HCT116 (cell line): ENCODE measurements around the gene HOXB3. TPM values are rescaled to one million over a fixed set of nuclear protein-coding genes. Genes with fewer than 3 reads are reported as not detected.

Experiments used
- ATAC-seq: fragments of 200-7000 bp; cut with Tn5 transposase; 2 replicates; pipeline ENCODE4 v1.9.1; 2020; ENCODE audit warnings: mild to moderate bottlenecking, moderate library complexity
- BruUV-seq: library from RNA; stranded (reverse); fragments of 400-500 nt; replicated peaks from 2 replicates; lab custom pipeline; 2021; lab: Mats Ljungman, UMichigan
- CTCF ChIA-PET: fragments of 300-600 bp; sonication (Branson Sonifier 250); formaldehyde crosslinking; loops from one replicate; lab custom pipeline; 2021; ENCODE audit warnings: antibody characterized with exemption; lab: Charles Lee
- POLR2A ChIA-PET: fragments of 300-600, 350-600 bp; sonication (Branson Sonifier 250); formaldehyde crosslinking; loops from one replicate; lab custom pipeline; 2021; ENCODE audit warnings: antibody characterized with exemption; lab: Charles Lee
- RAD21 ChIA-PET, 2 experiments: fragments of 300-600 bp; sonication (Branson Sonifier 250); formaldehyde crosslinking; loops; one replicate each; lab custom pipeline; 2023; ENCODE audit warnings: low total read pairs in 2 of 2; ENCODE audit not compliant: uncharacterized antibody in 2 of 2, unreplicated experiment in 2 of 2, low non-redundant PET in 1 of 2; lab: Charles Lee
- DNase-seq: peaks from one replicate; pipeline ENCODE4 v3.0.0-alpha.2; 2010; ENCODE audit warnings: low read depth, low spot score
- H2AFZ ChIP-seq: fragments of 200-600 bp; shearing (Covaris generic), sonication (generic); 2 replicates; pipeline ENCODE4 v1.6.1; 2017; ENCODE audit warnings: low read depth, mixed run types, mixed read lengths, antibody characterized with exemption, low read length; ENCODE audit not compliant: poor library complexity, severe bottlenecking
- H3K27ac ChIP-seq: 2 replicates; pipeline ENCODE4 v1.5.1; 2012; ENCODE audit warnings: low read depth, low read length
- H3K27me3 ChIP-seq: fragments of 200-600 bp; sonication (generic); 2 replicates; pipeline ENCODE4 v1.6.1; 2016; ENCODE audit warnings: mixed run types, low read length, mixed read lengths; ENCODE audit not compliant: insufficient read depth
- H3K36me3 ChIP-seq, 2 experiments: fragments of 200-500 bp in 1 of 2; fragments of 200-600 bp in 1 of 2; sonication (Bioruptor generic) in 1 of 2; sonication (generic) in 1 of 2; 2 replicates each; pipeline versions ENCODE4 v1.5.1 to v1.6.1; 2014 to 2016; ENCODE audit warnings: low read length in 2 of 2, inconsistent platforms in 1 of 2, mixed read lengths in 1 of 2, mixed run types in 1 of 2; ENCODE audit not compliant: insufficient read depth in 2 of 2, control insufficient read depth in 1 of 2
- H3K4me1 ChIP-seq, 2 experiments: fragments of 200-600 bp in 1 of 2; sonication (generic) in 1 of 2; 2 replicates each; pipeline versions ENCODE4 v1.5.1 to v1.6.1; 2012 to 2017; ENCODE audit warnings: low read length in 2 of 2, inconsistent platforms in 1 of 2, mild to moderate bottlenecking in 1 of 2, mixed read lengths in 1 of 2, mixed run types in 1 of 2, moderate library complexity in 1 of 2; ENCODE audit not compliant: insufficient read depth in 2 of 2, control insufficient read depth in 1 of 2
- H3K4me2 ChIP-seq: fragments of 200-600 bp; sonication (generic); 2 replicates; pipeline ENCODE4 v1.6.1; 2017; ENCODE audit warnings: mixed run types, low read length, mixed read lengths
- H3K4me3 ChIP-seq, 2 experiments: fragments of 200-600 bp in 1 of 2; sonication (generic) in 1 of 2; replicated peaks in 1 of 2; 2 replicates each; pipeline ENCODE4 v1.5.1; 2011 to 2016; ENCODE audit warnings: low read length in 2 of 2, control low read depth in 1 of 2, low read depth in 1 of 2, mild to moderate bottlenecking in 1 of 2, mixed read lengths in 1 of 2, mixed run types in 1 of 2
- H3K79me2 ChIP-seq: fragments of 200-600 bp; sonication (generic); 2 replicates; pipeline ENCODE4 v1.6.1; 2017; ENCODE audit warnings: mild to moderate bottlenecking, mixed run types, low read length, moderate library complexity, mixed read lengths; ENCODE audit not compliant: insufficient read depth
- H3K9ac ChIP-seq: fragments of 200-600 bp; sonication (generic); 2 replicates; pipeline ENCODE4 v1.6.1; 2016; ENCODE audit warnings: low read length, mixed read lengths
- H3K9me2 ChIP-seq: fragments of 200-600 bp; sonication (generic), shearing (Covaris generic); 2 replicates; pipeline ENCODE4 v1.6.1; 2017; ENCODE audit warnings: mixed run types, mild to moderate bottlenecking, moderate library complexity; ENCODE audit not compliant: insufficient read depth
- H3K9me3 ChIP-seq, 2 experiments: fragments of 200-500 bp in 1 of 2; fragments of 200-600 bp in 1 of 2; sonication (Bioruptor generic) in 1 of 2; sonication (generic) in 1 of 2; 2 replicates each; pipeline ENCODE4 v1.6.1; 2014 to 2017; ENCODE audit warnings: low read length in 2 of 2, mixed read lengths in 2 of 2, inconsistent platforms in 1 of 2, low read depth in 1 of 2, mild to moderate bottlenecking in 1 of 2, mixed run types in 1 of 2, moderate library complexity in 1 of 2; ENCODE audit not compliant: control insufficient read depth in 1 of 2, insufficient read depth in 1 of 2
- H4K20me1 ChIP-seq: fragments of 200-600 bp; sonication (generic), shearing (Covaris generic); 2 replicates; pipeline ENCODE4 v1.6.1; 2017; ENCODE audit warnings: mixed run types, mild to moderate bottlenecking, moderate library complexity; ENCODE audit not compliant: insufficient read depth
- ATF3 ChIP-seq: IDR thresholded peaks from 2 replicates; pipeline ENCODE4 v1.6.1; 2012
- EGR1 ChIP-seq: IDR thresholded peaks from 2 replicates; pipeline ENCODE4 v1.6.1; 2012; ENCODE audit warnings: low read depth
- EZH2phosphoT487 ChIP-seq: fragments of 200-600 bp; IDR thresholded peaks from 2 replicates; pipeline ENCODE4 v1.6.1; 2018; ENCODE audit warnings: antibody characterized with exemption, borderline replicate concordance
- POLR2A ChIP-seq: IDR thresholded peaks from 2 replicates; pipeline ENCODE4 v1.7.0; 2011; ENCODE audit warnings: borderline replicate concordance; ENCODE audit not compliant: insufficient read depth, insufficient read length; ENCODE audit errors: extremely low read depth
- POLR2AphosphoS5 ChIP-seq: IDR thresholded peaks from 2 replicates; pipeline ENCODE4 v1.6.1; 2011; ENCODE audit warnings: mild to moderate bottlenecking, low read depth, low read length, moderate library complexity
- SIN3A ChIP-seq: IDR thresholded peaks from 2 replicates; pipeline ENCODE4 v1.6.1; 2012; ENCODE audit warnings: low read depth
- TCF7L2 ChIP-seq: IDR thresholded peaks from 2 replicates; pipeline ENCODE4 v1.7.0; 2011; ENCODE audit warnings: borderline replicate concordance, inconsistent platforms; ENCODE audit not compliant: insufficient read depth, insufficient read length; ENCODE audit errors: extremely low read depth
- ZNF274 ChIP-seq: fragments of 200-500 bp; sonication (Bioruptor generic); IDR thresholded peaks from 2 replicates; pipeline ENCODE4 v1.6.1; 2014; ENCODE audit warnings: mild to moderate bottlenecking, low read depth, low read length, inconsistent platforms
- intact Hi-C: fragments of 100-400 bp; cut with micrococcal nuclease; formaldehyde crosslinking; loops from 2 replicates; pipeline ENCODE4 v1.10.0; 2022
- total RNA-seq: library from RNA; stranded (reverse); gene quantifications from one replicate; pipeline ENCODE4 v1.2.1, GENCODE V29; 2021; ENCODE audit not compliant: unreplicated experiment
- TF ChIP-seq, protein P1 (sequence below), 3 experiments: fragments of 200-600 bp in 1 of 3; sonication (generic) in 1 of 3; IDR thresholded peaks in 2 of 3; conservative IDR thresholded peaks in 1 of 3; 2 replicates each; pipeline ENCODE4 v1.5.1; 2012 to 2017; ENCODE audit warnings: low read depth in 2 of 3, low read length in 2 of 3, antibody characterized with exemption in 1 of 3, borderline replicate concordance in 1 of 3, control low read depth in 1 of 3, mild to moderate bottlenecking in 1 of 3, mixed read lengths in 1 of 3, mixed run types in 1 of 3, moderate library complexity in 1 of 3; ENCODE audit not compliant: insufficient read depth in 1 of 3
- TF ChIP-seq, protein P2 (sequence below): IDR thresholded peaks from 2 replicates; pipeline ENCODE4 v1.6.1; 2011; ENCODE audit warnings: mild to moderate bottlenecking, low read length, moderate library complexity; ENCODE audit not compliant: insufficient replicate concordance; ENCODE audit errors: extremely low read depth
- TF ChIP-seq, protein P3 (sequence below): IDR thresholded peaks from 2 replicates; pipeline ENCODE4 v1.6.1; 2012; ENCODE audit warnings: low read depth

Gene HOXB3
- total RNA-seq, 1 experiment from 2014 or later: 19.8 TPM

GRCh38 chr17:48588528-48588927, 1.5 kb downstream of the HOXB3 start:
- no peak for ATAC-seq
- H4K20me1 ChIP-seq: no peaks in the 10 kb centered on the region
- TF ChIP-seq POLR2A: no peak
- no peak for TF ChIP-seq TCF7L2
- TF ChIP-seq, protein P1, sequence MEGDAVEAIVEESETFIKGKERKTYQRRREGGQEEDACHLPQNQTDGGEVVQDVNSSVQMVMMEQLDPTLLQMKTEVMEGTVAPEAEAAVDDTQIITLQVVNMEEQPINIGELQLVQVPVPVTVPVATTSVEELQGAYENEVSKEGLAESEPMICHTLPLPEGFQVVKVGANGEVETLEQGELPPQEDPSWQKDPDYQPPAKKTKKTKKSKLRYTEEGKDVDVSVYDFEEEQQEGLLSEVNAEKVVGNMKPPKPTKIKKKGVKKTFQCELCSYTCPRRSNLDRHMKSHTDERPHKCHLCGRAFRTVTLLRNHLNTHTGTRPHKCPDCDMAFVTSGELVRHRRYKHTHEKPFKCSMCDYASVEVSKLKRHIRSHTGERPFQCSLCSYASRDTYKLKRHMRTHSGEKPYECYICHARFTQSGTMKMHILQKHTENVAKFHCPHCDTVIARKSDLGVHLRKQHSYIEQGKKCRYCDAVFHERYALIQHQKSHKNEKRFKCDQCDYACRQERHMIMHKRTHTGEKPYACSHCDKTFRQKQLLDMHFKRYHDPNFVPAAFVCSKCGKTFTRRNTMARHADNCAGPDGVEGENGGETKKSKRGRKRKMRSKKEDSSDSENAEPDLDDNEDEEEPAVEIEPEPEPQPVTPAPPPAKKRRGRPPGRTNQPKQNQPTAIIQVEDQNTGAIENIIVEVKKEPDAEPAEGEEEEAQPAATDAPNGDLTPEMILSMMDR (IDR thresholded peaks at IDR 0.05 in 2 of 3, conservative IDR thresholded peaks at IDR 0.05 in 1 of 3; ENCODE audit: borderline replicate concordance in 1 of 3, insufficient read depth in 1 of 3, low read depth in 2 of 3, low read length in 2 of 3): no peak
- no peak for TF ChIP-seq ATF3
- TF ChIP-seq, protein P2, sequence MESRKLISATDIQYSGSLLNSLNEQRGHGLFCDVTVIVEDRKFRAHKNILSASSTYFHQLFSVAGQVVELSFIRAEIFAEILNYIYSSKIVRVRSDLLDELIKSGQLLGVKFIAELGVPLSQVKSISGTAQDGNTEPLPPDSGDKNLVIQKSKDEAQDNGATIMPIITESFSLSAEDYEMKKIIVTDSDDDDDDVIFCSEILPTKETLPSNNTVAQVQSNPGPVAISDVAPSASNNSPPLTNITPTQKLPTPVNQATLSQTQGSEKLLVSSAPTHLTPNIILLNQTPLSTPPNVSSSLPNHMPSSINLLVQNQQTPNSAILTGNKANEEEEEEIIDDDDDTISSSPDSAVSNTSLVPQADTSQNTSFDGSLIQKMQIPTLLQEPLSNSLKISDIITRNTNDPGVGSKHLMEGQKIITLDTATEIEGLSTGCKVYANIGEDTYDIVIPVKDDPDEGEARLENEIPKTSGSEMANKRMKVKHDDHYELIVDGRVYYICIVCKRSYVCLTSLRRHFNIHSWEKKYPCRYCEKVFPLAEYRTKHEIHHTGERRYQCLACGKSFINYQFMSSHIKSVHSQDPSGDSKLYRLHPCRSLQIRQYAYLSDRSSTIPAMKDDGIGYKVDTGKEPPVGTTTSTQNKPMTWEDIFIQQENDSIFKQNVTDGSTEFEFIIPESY: no peak
- TF ChIP-seq, protein P3, sequence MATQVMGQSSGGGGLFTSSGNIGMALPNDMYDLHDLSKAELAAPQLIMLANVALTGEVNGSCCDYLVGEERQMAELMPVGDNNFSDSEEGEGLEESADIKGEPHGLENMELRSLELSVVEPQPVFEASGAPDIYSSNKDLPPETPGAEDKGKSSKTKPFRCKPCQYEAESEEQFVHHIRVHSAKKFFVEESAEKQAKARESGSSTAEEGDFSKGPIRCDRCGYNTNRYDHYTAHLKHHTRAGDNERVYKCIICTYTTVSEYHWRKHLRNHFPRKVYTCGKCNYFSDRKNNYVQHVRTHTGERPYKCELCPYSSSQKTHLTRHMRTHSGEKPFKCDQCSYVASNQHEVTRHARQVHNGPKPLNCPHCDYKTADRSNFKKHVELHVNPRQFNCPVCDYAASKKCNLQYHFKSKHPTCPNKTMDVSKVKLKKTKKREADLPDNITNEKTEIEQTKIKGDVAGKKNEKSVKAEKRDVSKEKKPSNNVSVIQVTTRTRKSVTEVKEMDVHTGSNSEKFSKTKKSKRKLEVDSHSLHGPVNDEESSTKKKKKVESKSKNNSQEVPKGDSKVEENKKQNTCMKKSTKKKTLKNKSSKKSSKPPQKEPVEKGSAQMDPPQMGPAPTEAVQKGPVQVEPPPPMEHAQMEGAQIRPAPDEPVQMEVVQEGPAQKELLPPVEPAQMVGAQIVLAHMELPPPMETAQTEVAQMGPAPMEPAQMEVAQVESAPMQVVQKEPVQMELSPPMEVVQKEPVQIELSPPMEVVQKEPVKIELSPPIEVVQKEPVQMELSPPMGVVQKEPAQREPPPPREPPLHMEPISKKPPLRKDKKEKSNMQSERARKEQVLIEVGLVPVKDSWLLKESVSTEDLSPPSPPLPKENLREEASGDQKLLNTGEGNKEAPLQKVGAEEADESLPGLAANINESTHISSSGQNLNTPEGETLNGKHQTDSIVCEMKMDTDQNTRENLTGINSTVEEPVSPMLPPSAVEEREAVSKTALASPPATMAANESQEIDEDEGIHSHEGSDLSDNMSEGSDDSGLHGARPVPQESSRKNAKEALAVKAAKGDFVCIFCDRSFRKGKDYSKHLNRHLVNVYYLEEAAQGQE: no peak
- no peak for TF ChIP-seq POLR2AphosphoS5
- no peak for TF ChIP-seq ZNF274
- TF ChIP-seq EGR1: no peak
- no peak for TF ChIP-seq EZH2phosphoT487
- TF ChIP-seq SIN3A: no peak
- TF ChIP-seq, all 23 proteins: peak for 0
- H3K36me3 ChIP-seq: peaks cover 0 to 4% of the 10 kb centered on the region in 2 experiments; a peak in 2 of 4 replicates
- H3K9ac ChIP-seq: no peak overlapping the region
- intact Hi-C loops: no loop called here
- no peaks in the 10 kb centered on the region for H3K9me3 ChIP-seq
- H3K4me1 ChIP-seq: peaks cover 18 to 59% of the 10 kb centered on the region in 2 experiments
- H3K79me2 ChIP-seq: peaks cover 56% of the 10 kb centered on the region
- BruUV-seq: no TSS peak
- no peak overlapping the region for H3K4me2 ChIP-seq
- no peaks in the 10 kb centered on the region for H3K9me2 ChIP-seq
- H2AFZ ChIP-seq: no peak overlapping the region
- no peaks in the 10 kb centered on the region for H3K27me3 ChIP-seq
- CTCF ChIA-PET: interaction anchor here (1.1 to 2.0 kb wide), 9 partner anchors 24 to 562 kb away, joined by 3 to 9 read pairs (median 4); partner anchors contain the start of gene HOXB8
- POLR2A ChIA-PET: interaction anchor here (1.2 kb wide), 1 partner anchor 647 kb away, joined by 3 read pairs; the partner anchor contains the start of gene PNPO
- RAD21 ChIA-PET: interaction anchor here in 1 of 2 experiments (1.0 kb wide), 1 partner anchor 253 kb away, joined by 3 read pairs; no protein-coding TSS in a partner anchor
- peak overlapping the region; percentile 91 for H3K27ac ChIP-seq
- DNase-seq: no peak
- H3K4me3 ChIP-seq: no peak overlapping the region
